HFF-Myc (cell line): ENCODE data around the gene TREML4.

Experiments used
- DNase-seq: peaks from one replicate; pipeline ENCODE4 v3.0.0-alpha.2; 2011; ENCODE audit warnings: low read depth; ENCODE audit errors: extremely low read depth
- H3K4me3 ChIP-seq: replicated peaks from 2 replicates; pipeline ENCODE4 v1.5.1; 2011; ENCODE audit warnings: low read depth, mild to moderate bottlenecking, control low read depth, low read length
- TF ChIP-seq, protein P1 (sequence below): IDR thresholded peaks from 2 replicates; pipeline ENCODE4 v1.5.1; 2012; ENCODE audit warnings: mild to moderate bottlenecking, low read depth, low read length, control low read depth; ENCODE audit errors: missing control alignments

Gene TREML4

DNA sequence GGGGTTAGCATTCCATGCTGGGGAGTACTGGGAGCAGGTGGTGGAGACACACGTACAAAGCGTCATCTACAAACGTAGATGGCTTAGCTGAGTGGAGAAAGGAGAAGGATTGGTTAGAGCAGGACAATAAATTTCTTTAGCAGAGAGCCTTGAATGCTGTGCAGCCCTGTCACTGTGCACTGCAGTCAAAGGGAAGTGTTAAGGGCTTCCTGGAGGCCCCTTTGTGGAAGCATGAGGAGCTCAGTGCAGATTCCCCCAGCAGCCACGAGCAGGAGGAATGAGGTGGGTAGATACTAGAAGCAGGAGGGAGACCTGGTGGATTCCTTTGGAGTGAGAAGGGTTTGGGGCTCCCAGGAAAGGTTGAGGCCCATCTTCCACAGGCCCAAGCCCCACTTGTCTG lies 6.1 kb upstream of the TREML4 start:
- TF ChIP-seq, protein P1, sequence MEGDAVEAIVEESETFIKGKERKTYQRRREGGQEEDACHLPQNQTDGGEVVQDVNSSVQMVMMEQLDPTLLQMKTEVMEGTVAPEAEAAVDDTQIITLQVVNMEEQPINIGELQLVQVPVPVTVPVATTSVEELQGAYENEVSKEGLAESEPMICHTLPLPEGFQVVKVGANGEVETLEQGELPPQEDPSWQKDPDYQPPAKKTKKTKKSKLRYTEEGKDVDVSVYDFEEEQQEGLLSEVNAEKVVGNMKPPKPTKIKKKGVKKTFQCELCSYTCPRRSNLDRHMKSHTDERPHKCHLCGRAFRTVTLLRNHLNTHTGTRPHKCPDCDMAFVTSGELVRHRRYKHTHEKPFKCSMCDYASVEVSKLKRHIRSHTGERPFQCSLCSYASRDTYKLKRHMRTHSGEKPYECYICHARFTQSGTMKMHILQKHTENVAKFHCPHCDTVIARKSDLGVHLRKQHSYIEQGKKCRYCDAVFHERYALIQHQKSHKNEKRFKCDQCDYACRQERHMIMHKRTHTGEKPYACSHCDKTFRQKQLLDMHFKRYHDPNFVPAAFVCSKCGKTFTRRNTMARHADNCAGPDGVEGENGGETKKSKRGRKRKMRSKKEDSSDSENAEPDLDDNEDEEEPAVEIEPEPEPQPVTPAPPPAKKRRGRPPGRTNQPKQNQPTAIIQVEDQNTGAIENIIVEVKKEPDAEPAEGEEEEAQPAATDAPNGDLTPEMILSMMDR, result no peak
- no peak for DNase-seq
- H3K4me3 ChIP-seq, result no peak overlapping the region

- H3K4me3 ChIP-seq, result no peak overlapping the region
- DNase-seq, result no peak
- TF ChIP-seq, protein P1, result no peak
Observed at GRCh38 chr6:41222513-41222912, 5.6 kb upstream of the TREML4 start.

- TF ChIP-seq, protein P1, result no peak
- no peak overlapping the region for H3K4me3 ChIP-seq
- no peak for DNase-seq
Observed at GRCh38 chr6:41224800-41225199, 3.3 kb upstream of the TREML4 start.

DNA sequence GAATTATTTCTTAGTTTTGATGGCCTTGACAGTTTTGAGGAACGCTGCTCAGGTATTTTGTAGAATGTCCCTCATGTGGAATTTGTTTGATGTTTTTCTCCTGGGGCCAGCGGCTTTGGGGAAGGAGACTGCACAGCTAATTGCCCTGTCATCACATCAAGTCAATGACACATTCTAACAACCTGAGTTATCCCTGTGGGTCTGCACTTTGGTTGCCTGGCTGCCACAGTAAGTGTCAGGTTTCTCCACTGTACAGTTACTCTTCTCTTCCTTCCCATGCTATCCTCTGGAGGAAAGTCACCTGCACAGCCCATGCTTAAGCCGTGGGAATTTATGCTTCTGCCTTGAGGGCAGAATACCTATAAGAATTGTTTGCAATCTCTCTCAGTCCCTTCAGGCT lies 1.4 kb upstream of the TREML4 start:
- H3K4me3 ChIP-seq, result no peak overlapping the region
- no peak for DNase-seq
- TF ChIP-seq, protein P1, result no peak

GRCh38 chr6:41228616-41229015 lies 467 bp downstream of the TREML4 start:
- no peak overlapping the region for H3K4me3 ChIP-seq
- TF ChIP-seq, protein P1, result no peak
- no peak for DNase-seq

- no peak overlapping the region for H3K4me3 ChIP-seq
- no peak for DNase-seq
- TF ChIP-seq, protein P1, result no peak
Observed at GRCh38 chr6:41229721-41230120, 1.6 kb downstream of the TREML4 start.

DNA sequence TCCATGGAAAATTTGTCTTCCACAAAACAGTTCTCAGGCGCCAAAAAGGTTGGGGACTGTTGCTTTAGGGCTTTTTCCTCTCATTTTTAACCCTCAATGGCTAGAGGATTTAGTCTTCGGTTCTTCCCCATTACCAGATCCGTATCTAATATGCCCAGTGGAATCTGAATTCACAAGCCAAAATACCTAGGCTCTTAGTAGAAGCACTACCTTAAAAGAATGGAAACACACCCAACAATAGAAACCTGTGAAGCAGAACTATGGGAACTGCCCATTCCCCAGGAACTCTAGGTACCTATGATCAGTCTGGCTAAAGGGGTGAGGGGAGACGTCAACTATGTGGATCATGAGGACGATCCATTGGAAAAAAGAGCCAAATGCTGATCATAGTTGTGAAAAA lies 3.1 kb downstream of the TREML4 start:
- no peak overlapping the region for H3K4me3 ChIP-seq
- DNase-seq, result no peak
- TF ChIP-seq, protein P1, result no peak
